Endothelial cell of umbilical vein (primary cell): Measurements from ENCODE around the gene STAT5B.

Experiments used
- EZH2 ChIP-seq: IDR thresholded peaks from 2 replicates; pipeline ENCODE4 v1.6.1; 2012; ENCODE audit warnings: borderline replicate concordance, low read depth, mild to moderate bottlenecking, moderate library complexity, low read length, inconsistent platforms; ENCODE audit not compliant: severe bottlenecking
- GATA2 ChIP-seq: IDR thresholded peaks from 2 replicates; pipeline ENCODE4 v1.7.0; 2011; ENCODE audit warnings: low read depth, mild to moderate bottlenecking, moderate library complexity, mixed read lengths, low read length; ENCODE audit not compliant: insufficient read length, insufficient read depth
- MYC ChIP-seq: IDR thresholded peaks from one replicate; pipeline ENCODE4 v1.6.1; 2011; ENCODE audit warnings: mild to moderate bottlenecking, low read depth, low read length
- POLR2A ChIP-seq: IDR thresholded peaks from 2 replicates; pipeline ENCODE4 v1.6.1; 2012; ENCODE audit warnings: low read depth, mild to moderate bottlenecking, control low read depth, low read length
- TF ChIP-seq, protein P1 (sequence below), 2 donors: IDR thresholded peaks; 1 replicate in 1 of 2; 2 replicates in 1 of 2; pipeline ENCODE4 v1.5.1; 2011; ENCODE audit warnings: low read length in 2 of 2, mild to moderate bottlenecking in 2 of 2, moderate library complexity in 2 of 2, control low read depth in 1 of 2, inconsistent platforms in 1 of 2, low read depth in 1 of 2; ENCODE audit not compliant: insufficient read depth in 1 of 2; ENCODE audit errors: extremely low read depth in 1 of 2
- TF ChIP-seq, protein P2 (sequence below): IDR thresholded peaks from 2 replicates; pipeline ENCODE4 v1.6.1; 2011; ENCODE audit not compliant: insufficient read depth, insufficient read length

DNA sequence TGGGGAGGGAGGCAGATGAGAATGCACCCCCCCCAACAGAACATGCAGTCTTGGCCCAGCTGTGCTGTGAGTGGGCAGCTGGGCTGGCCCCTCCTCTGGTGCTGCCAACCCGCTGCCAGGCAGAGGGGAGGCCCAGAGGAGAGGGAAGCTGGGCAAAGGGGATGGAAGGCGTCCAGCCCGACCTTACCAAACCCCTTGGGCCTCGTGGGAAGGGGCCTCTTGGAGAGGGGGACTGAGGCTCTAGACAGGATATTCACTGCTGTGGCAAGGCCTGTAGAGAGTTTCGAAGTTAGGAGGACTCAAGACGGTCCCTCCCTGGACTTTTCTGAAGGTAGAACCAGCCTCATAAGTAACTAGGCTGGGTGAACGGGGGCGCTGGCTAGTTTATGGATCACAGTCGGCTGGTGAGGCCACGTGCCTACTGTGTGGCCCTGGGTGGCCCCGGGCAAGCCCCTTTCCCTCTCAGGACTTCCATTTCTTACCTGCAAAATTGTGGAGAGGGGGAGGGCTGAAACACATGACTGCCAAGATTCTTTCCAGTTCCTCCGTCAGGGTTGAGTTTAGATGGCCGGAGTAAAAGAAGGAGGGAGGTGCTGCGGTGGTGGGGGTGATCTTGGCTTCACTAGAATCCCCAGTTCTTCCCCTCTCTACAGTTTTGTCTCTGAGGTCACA lies 11.2 kb upstream of the STAT5B start:
- TF ChIP-seq POLR2A: no peak
- TF ChIP-seq, protein P1, sequence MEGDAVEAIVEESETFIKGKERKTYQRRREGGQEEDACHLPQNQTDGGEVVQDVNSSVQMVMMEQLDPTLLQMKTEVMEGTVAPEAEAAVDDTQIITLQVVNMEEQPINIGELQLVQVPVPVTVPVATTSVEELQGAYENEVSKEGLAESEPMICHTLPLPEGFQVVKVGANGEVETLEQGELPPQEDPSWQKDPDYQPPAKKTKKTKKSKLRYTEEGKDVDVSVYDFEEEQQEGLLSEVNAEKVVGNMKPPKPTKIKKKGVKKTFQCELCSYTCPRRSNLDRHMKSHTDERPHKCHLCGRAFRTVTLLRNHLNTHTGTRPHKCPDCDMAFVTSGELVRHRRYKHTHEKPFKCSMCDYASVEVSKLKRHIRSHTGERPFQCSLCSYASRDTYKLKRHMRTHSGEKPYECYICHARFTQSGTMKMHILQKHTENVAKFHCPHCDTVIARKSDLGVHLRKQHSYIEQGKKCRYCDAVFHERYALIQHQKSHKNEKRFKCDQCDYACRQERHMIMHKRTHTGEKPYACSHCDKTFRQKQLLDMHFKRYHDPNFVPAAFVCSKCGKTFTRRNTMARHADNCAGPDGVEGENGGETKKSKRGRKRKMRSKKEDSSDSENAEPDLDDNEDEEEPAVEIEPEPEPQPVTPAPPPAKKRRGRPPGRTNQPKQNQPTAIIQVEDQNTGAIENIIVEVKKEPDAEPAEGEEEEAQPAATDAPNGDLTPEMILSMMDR (IDR thresholded peaks at IDR 0.05; ENCODE audit: extremely low read depth in 1 of 2, insufficient read depth in 1 of 2, low read depth in 1 of 2, low read length in 2 of 2): no peak
- TF ChIP-seq EZH2: no peak
- no peak for TF ChIP-seq MYC
- no peak for TF ChIP-seq GATA2
- TF ChIP-seq, protein P2, sequence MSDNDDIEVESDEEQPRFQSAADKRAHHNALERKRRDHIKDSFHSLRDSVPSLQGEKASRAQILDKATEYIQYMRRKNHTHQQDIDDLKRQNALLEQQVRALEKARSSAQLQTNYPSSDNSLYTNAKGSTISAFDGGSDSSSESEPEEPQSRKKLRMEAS: no peak
